Measurements from ENCODE around the gene ROS1.

Gene ROS1

GRCh38 chr6:117346142-117346930, 79.4 kb downstream of the ROS1 start:
- DNase-seq (ENCODE audit: low spot score), result peak; percentile 8
- in situ Hi-C loops (cut with MboI; ENCODE audit: low pct_unique_long_range_greater_than_20kb, low sequenced_read_pairs, unreplicated experiment), result no loop called here
- peak; percentile 44 for TF ChIP-seq CTCF (IDR thresholded peaks at IDR 0.05; ENCODE audit: extremely low read depth, insufficient read depth, missing control alignments)

- no peak for TF ChIP-seq CTCF (IDR thresholded peaks at IDR 0.05; ENCODE audit: extremely low read depth, insufficient read depth, missing control alignments)
- DNase-seq (ENCODE audit: low spot score), result no peak
- in situ Hi-C loops (cut with MboI; ENCODE audit: low pct_unique_long_range_greater_than_20kb, low sequenced_read_pairs, unreplicated experiment), result no loop called here
Measured at GRCh38 chr6:117345292-117345610, 80.5 kb downstream of the ROS1 start.

- in situ Hi-C loops (cut with MboI; ENCODE audit: low pct_unique_long_range_greater_than_20kb, low sequenced_read_pairs, unreplicated experiment), result no loop called here
- no peak for TF ChIP-seq CTCF (IDR thresholded peaks at IDR 0.05; ENCODE audit: extremely low read depth, insufficient read depth, missing control alignments)
- DNase-seq (ENCODE audit: low spot score), result no peak
Measured at GRCh38 chr6:117344444-117345291, 81.1 kb downstream of the ROS1 start.

GRCh38 chr6:117338567-117338966, 87.2 kb downstream of the ROS1 start:
- no peak for TF ChIP-seq CTCF (IDR thresholded peaks at IDR 0.05; ENCODE audit: extremely low read depth, insufficient read depth, missing control alignments)
- no peak for DNase-seq (ENCODE audit: low spot score)
- in situ Hi-C loops (cut with MboI; ENCODE audit: low pct_unique_long_range_greater_than_20kb, low sequenced_read_pairs, unreplicated experiment), result no loop called here

- in situ Hi-C loops (cut with MboI; ENCODE audit: low pct_unique_long_range_greater_than_20kb, low sequenced_read_pairs, unreplicated experiment), result no loop called here
- no peak for DNase-seq (ENCODE audit: low spot score)
- no peak for TF ChIP-seq CTCF (IDR thresholded peaks at IDR 0.05; ENCODE audit: extremely low read depth, insufficient read depth, missing control alignments)
Measured at GRCh38 chr6:117329926-117330325, 95.8 kb downstream of the ROS1 start.

GRCh38 chr6:117328500-117328899, 97.2 kb downstream of the ROS1 start:
- no peak for DNase-seq (ENCODE audit: low spot score)
- in situ Hi-C loops (cut with MboI; ENCODE audit: low pct_unique_long_range_greater_than_20kb, low sequenced_read_pairs, unreplicated experiment), result no loop called here
- no peak for TF ChIP-seq CTCF (IDR thresholded peaks at IDR 0.05; ENCODE audit: extremely low read depth, insufficient read depth, missing control alignments)
